ENCODE results near the gene DCDC2C.

DNA sequence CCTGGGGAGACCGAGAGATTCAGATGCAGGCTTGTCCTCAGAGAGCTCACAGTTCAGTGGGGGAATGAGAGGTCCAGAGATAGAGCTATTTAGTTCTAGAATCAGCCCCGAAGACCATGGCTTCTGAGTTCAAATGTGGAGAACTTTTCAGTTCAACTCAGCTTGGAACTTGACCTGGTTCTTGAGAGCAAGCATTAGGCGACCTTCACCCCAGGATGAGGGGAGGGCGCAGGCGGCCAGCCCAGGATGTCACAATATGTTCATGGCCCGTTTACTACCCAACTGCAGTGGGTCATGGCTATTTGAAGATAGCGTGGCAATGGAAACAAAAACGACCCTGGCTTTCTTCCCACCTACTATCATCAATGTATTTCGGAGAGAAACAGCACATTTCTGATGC lies 33.8 kb downstream of the DCDC2C start:
- TF ChIP-seq, protein P1, sequence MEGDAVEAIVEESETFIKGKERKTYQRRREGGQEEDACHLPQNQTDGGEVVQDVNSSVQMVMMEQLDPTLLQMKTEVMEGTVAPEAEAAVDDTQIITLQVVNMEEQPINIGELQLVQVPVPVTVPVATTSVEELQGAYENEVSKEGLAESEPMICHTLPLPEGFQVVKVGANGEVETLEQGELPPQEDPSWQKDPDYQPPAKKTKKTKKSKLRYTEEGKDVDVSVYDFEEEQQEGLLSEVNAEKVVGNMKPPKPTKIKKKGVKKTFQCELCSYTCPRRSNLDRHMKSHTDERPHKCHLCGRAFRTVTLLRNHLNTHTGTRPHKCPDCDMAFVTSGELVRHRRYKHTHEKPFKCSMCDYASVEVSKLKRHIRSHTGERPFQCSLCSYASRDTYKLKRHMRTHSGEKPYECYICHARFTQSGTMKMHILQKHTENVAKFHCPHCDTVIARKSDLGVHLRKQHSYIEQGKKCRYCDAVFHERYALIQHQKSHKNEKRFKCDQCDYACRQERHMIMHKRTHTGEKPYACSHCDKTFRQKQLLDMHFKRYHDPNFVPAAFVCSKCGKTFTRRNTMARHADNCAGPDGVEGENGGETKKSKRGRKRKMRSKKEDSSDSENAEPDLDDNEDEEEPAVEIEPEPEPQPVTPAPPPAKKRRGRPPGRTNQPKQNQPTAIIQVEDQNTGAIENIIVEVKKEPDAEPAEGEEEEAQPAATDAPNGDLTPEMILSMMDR (IDR thresholded peaks at IDR 0.05; ENCODE audit: extremely low read depth in 1 of 2, insufficient read depth in 1 of 2, low read depth in 1 of 2, low read length in 2 of 2), result no peak
- TF ChIP-seq JUN (IDR thresholded peaks at IDR 0.05; ENCODE audit: borderline replicate concordance, insufficient read depth, insufficient read length, low read depth), result no peak
